Tibial artery (tissue), 4 donors: ENCODE results near the gene EXT2.

Source experiments
- DNase-seq, 2 donors: peaks; one replicate each; pipeline ENCODE4 v3.0.0-alpha.2; 2019
- H3K27ac ChIP-seq, 2 donors: fragments of 200-600 bp; sonication (generic) in 1 of 2; 1 replicate in 1 of 2; 2 replicates in 1 of 2; pipeline ENCODE4 v1.5.1; 2018 to 2019; ENCODE audit warnings: mild to moderate bottlenecking in 1 of 2
- H3K27me3 ChIP-seq, 2 donors: fragments of 200-600 bp; sonication (generic) in 1 of 2; one replicate each; pipeline versions ENCODE4 v1.5.1 to v1.6.0; 2016 to 2019
- H3K36me3 ChIP-seq, 3 donors: fragments of 200-600 bp; sonication (generic) in 2 of 3; one replicate each; pipeline ENCODE4 v1.5.1; 2016 to 2019; ENCODE audit warnings: mild to moderate bottlenecking in 2 of 3
- H3K4me1 ChIP-seq, 4 donors: fragments of 200-600 bp; sonication (generic) in 2 of 4; 1 replicate in 3 of 4; 2 replicates in 1 of 4; pipeline ENCODE4 v1.5.1; 2016 to 2019
- H3K4me3 ChIP-seq, 2 donors: fragments of 200-600 bp; sonication (generic) in 1 of 2; 1 replicate in 1 of 2; 2 replicates in 1 of 2; pipeline ENCODE4 v1.5.1; 2018 to 2019; ENCODE audit warnings: mild to moderate bottlenecking in 2 of 2
- H3K9me3 ChIP-seq, 3 donors: fragments of 200-600 bp; sonication (generic) in 1 of 3; one replicate each; pipeline ENCODE4 v1.5.1; 2016 to 2019
- CTCF ChIP-seq, 2 experiments: fragments of 200-600 bp in 1 of 2; fragments of 450-650 bp in 1 of 2; IDR thresholded peaks; one replicate each; pipeline ENCODE4 v1.5.1; 2017 to 2019; ENCODE audit warnings: antibody characterized with exemption in 2 of 2, mild to moderate bottlenecking in 1 of 2, moderate library complexity in 1 of 2
- intact Hi-C: fragments of 100-400 bp; cut with DNase I; formaldehyde crosslinking; loops from one replicate; pipeline ENCODE4 v1.15.0; 2023; ENCODE audit warnings: low total_unique reads

The EXT2 gene

GRCh38 chr11:44138980-44139379 is 43.5 kb downstream of the EXT2 start:
- no peak overlapping the region for H3K4me3 ChIP-seq
- no peaks in the 10 kb centered on the region for H3K9me3 ChIP-seq
- intact Hi-C loops = no loop called here
- no peaks in the 10 kb centered on the region for H3K36me3 ChIP-seq
- H3K27me3 ChIP-seq = no peaks in the 10 kb centered on the region
- no peak for DNase-seq
- peak overlapping the region in 1 of 2 donors; percentile 51 for H3K27ac ChIP-seq
- no peak for TF ChIP-seq CTCF (IDR thresholded peaks at IDR 0.05)
- peaks cover 0 to 52% (median 17%) of the 10 kb centered on the region in 4 donors for H3K4me1 ChIP-seq

DNA sequence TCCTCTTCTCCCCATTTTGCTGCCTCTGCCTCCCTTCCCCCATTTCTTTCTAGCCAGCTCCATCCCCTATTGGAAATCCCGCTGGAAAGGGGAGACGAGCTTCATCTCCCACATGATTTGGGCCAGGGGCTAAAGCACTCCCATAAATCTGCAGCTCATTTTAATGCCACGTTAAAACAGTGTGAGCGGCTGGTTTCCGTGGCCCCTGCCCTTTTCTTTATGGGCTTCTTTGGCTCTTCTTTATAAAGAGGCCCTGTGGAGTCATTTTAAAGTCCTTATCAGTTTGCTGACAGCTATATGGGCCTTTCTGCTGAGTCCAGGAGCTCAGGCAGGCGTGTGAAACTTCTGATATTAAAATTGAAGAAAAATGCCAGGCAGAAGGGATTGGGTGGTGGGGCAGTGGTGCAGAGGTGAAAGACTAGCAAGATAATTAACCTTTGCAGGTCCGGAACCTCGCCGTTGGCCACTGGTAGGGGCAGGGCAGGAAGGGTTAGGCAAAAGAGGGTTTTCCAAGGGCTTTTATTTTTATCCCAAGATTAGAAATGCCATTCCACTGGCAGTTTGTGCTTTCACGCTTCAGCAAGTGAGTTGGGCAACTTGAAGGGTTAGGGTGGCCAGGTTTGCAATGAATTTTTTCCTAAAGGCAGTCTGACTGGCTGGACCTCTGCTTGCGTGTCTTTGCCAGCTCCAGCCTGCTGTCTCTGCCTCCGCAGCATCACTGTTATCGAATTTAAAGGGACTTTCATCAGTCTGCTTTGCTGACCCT is 44.3 kb downstream of the EXT2 start:
- TF ChIP-seq CTCF (IDR thresholded peaks at IDR 0.05) = no peak
- DNase-seq = no peak
- Histone ChIP-seq H3K27ac (peak overlapping the region; percentile 14 to 51), H3K27me3 (no peaks in the 10 kb centered on the region), H3K36me3 (peaks cover 0 to 4% (median 0%) of the 10 kb centered on the region in 3 donors), H3K4me1 (peaks cover 0 to 59% (median 20%) of the 10 kb centered on the region in 4 donors), H3K9me3 (no peaks in the 10 kb centered on the region), H3K4me3 (no peak overlapping the region)
- intact Hi-C loops = no loop called here

DNA sequence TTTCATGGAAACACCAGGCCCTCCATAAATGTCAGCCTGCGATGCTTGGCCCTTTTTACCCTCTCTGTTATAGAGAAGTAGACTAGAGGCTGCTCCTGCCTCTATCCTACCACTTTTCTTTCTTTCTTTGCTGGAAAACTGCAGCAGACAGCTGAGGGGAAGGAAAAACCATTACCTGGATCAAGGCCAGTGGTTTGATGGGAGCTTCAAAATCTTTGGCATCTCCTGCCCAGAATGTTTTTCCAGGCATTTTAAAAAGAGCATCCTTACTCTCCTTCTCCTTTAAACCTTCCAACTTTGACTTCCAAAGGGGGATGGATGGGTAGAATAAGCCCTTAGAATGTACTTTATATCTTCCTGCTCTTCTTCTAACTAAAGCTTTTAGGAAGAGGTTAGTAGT is 44.9 kb downstream of the EXT2 start:
- Histone ChIP-seq H3K4me3 (no peak overlapping the region), H3K27ac (peak overlapping the region in 1 of 2 donors; percentile 51), H3K4me1 (peaks cover 0 to 66% (median 22%) of the 10 kb centered on the region in 4 donors), H3K36me3 (peaks cover 0 to 4% (median 0%) of the 10 kb centered on the region in 3 donors), H3K27me3 (no peaks in the 10 kb centered on the region), H3K9me3 (no peaks in the 10 kb centered on the region)
- no peak for DNase-seq
- TF ChIP-seq CTCF (IDR thresholded peaks at IDR 0.05) = no peak
- intact Hi-C loops = no loop called here

GRCh38 chr11:44140805-44141204 is 45.3 kb downstream of the EXT2 start:
- peaks cover 0 to 70% (median 22%) of the 10 kb centered on the region in 4 donors for H3K4me1 ChIP-seq
- intact Hi-C loops = no loop called here
- H3K9me3 ChIP-seq = no peaks in the 10 kb centered on the region
- no peak for TF ChIP-seq CTCF (IDR thresholded peaks at IDR 0.05)
- peak overlapping the region in 1 of 2 donors; percentile 51 for H3K27ac ChIP-seq
- peaks cover 0 to 5% (median 0%) of the 10 kb centered on the region in 3 donors for H3K36me3 ChIP-seq
- no peaks in the 10 kb centered on the region for H3K27me3 ChIP-seq
- no peak overlapping the region for H3K4me3 ChIP-seq
- DNase-seq = no peak

DNA sequence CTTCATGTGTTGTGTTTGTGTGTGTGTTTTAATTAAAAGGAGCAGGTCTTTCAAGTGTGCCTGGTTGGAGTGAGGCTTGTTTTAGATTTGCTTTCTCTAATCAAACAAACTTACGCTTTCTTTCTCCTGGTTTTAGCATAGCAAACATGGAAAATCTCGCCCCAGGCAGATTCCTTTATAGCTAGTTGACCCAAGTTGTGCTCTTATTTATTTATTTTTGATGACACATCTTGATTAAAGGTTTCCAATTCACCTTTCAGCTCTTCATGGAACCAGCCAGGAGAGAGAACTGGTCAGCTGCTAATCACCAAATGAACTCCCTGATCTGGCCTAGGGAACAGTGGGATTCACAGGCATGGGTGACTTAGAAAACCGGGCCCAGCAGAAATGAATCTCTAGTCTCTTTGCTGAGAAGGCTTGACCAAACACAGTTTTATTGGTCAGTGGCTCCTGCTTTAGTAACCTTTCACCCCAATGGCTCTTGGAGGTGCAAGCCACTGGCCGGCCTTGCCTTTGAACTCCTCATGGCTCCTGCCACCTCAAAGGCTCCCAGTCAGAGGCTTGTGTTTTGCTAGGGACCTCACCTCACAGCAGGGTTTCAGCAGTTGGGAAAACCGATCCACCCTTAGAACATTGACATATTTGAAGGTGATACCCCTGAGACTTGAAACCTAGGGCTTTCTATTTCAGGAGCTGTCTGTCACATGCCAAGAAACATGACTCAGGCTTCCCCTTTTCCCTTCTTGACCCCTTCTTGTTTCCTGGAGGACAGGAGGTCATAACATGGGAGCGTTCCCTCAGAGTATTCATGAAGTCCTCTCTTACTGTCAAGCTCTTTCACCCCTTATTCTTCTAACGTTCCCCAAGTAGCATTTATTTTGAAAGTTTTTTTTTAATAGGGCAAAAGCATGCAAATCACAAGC is 48.8 kb downstream of the EXT2 start:
- peaks cover 0 to 56% (median 20%) of the 10 kb centered on the region in 4 donors for H3K4me1 ChIP-seq
- H3K27ac ChIP-seq = no peak overlapping the region
- intact Hi-C loops = no loop called here

More for the DNA sequence above, 48.8 kb downstream of the EXT2 start:
- Histone ChIP-seq H3K4me3 (no peak overlapping the region), H3K27me3 (no peaks in the 10 kb centered on the region), H3K36me3 (peaks cover 0 to 16% (median 0%) of the 10 kb centered on the region in 3 donors), H3K9me3 (no peaks in the 10 kb centered on the region)
- no peak for DNase-seq
- TF ChIP-seq CTCF (IDR thresholded peaks at IDR 0.05) = no peak
